ENCODE measurements around the gene UQCC2. TPM values are rescaled to one million over a fixed set of nuclear protein-coding genes. Genes with fewer than 3 reads are reported as not detected.

The UQCC2 gene
- total and polyA plus RNA-seq, 2 of the 8 experiments (the other 6 are each of a cell fraction or from before 2014, with no cell fraction given) = 52.1 to 104 TPM

DNA sequence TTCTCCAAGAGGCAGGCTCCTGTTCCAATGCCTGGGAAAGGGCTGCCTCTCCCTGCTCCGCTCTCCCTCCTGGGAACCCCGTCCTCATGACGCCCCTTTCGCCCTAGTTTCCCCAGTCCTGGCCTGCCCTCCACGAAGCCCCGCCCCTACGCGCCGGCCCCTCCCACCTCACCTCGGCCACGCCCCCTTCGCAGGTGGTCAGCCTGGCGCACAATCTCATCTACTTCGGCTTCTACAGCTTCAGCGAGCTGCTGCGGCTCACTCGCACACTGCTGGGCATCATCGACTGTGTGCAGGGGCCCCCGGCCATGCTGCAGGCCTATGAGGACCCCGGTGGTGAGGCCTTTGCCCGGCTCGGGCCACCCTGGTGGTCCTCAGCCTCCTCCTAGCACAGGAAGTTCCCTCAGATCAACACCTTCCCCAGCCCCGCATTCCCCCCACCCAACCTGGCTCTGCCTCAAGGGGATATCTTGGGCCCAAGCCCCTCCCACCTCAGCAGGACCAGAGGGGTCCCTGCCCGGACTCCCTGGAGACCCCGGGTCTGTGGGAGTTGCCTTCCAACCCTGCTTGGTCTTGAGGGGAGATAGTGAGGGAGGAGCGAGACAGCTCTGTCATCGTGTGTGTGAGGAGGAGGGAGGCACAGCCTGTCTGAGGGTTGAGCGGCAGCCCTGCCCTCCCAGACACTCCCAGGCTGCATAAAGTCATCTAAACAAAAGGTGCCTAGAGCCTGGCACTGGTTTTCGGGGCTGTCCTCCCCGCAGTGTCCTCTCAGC lies 40.3 kb downstream of the UQCC2 start:
- Histone ChIP-seq H4K20me1 (replicated peaks in 1 of 2; ENCODE audit: control insufficient read depth in 1 of 2, insufficient read depth in 2 of 2, low read length in 2 of 2) (peaks cover 2 to 4% of the 10 kb centered on the region in 2 experiments), H3K14ac (ENCODE audit: insufficient read length) (no peak overlapping the region), H4K91ac (replicated peaks; ENCODE audit: insufficient read length, low read length) (no peak overlapping the region), H2AK5ac (ENCODE audit: low read depth, low read length) (no peak overlapping the region), H3K27me3 (replicated peaks in 1 of 4; ENCODE audit: control insufficient read depth in 3 of 4, extremely low read depth in 1 of 4, insufficient read depth in 3 of 4, low read length in 3 of 4) (no peaks in the 10 kb centered on the region), H3K56ac (replicated peaks; ENCODE audit: insufficient read length, low read depth, low read length) (no peak overlapping the region), H3K4me2 (ENCODE audit: insufficient read depth in 1 of 2, low read depth in 2 of 2, low read length in 2 of 2) (no peak overlapping the region), H3K4me3 (ENCODE audit: extremely low read depth in 1 of 4, insufficient read depth in 2 of 4, low read depth in 3 of 4, low read length in 4 of 4) (no peak overlapping the region), H4K8ac (ENCODE audit: extremely low read depth, insufficient read depth, low read length) (no peak overlapping the region), H3K4ac (replicated peaks; ENCODE audit: insufficient read length, low read depth, low read length) (no peak overlapping the region), H3K23ac (ENCODE audit: insufficient read length) (no peak overlapping the region), H3K23me2 (ENCODE audit: low read depth, low read length) (no peaks in the 10 kb centered on the region), H3K4me1 (replicated peaks in 1 of 4; ENCODE audit: control insufficient read depth in 3 of 4, insufficient read depth in 4 of 4, low read length in 3 of 4) (peaks cover 0 to 3% (median 1%) of the 10 kb centered on the region in 4 experiments; a peak in 1 of 7 replicates), H3K27ac (ENCODE audit: low read depth, low read length) (no peak overlapping the region), H2BK5ac (ENCODE audit: low read depth, low read length) (0 out of 2 replicates have a peak overlapping the region, but pooled peaks have one; percentile 30), H2AFZ (ENCODE audit: low read length) (no peak overlapping the region), H3K36me3 (ENCODE audit: control insufficient read depth in 2 of 4, insufficient read depth in 4 of 4, low read length in 3 of 4) (peaks cover 13 to 32% (median 21%) of the 10 kb centered on the region in 4 experiments), H3K79me2 (ENCODE audit: control insufficient read depth in 1 of 2, insufficient read depth in 2 of 2, low read length in 2 of 2) (no peaks in the 10 kb centered on the region), H2BK20ac (ENCODE audit: low read length) (no peak overlapping the region), H4K5ac (ENCODE audit: insufficient read length, low read depth, low read length) (no peak overlapping the region), H3K18ac (ENCODE audit: extremely low read depth, low read length) (no peak overlapping the region), H3K9ac (replicated peaks in 1 of 4; ENCODE audit: extremely low read depth in 1 of 4, low read depth in 3 of 4, low read length in 3 of 4) (no peak overlapping the region; a peak in 2 of 7 replicates), H2BK120ac (replicated peaks; ENCODE audit: low read depth, low read length) (no peak overlapping the region), H3K9me3 (ENCODE audit: insufficient read depth in 2 of 2, low read depth in 1 of 2, low read length in 1 of 2) (no peaks in the 10 kb centered on the region), H2BK12ac (ENCODE audit: low read depth, low read length) (no peak overlapping the region), H2BK15ac (ENCODE audit: low read length) (no peak overlapping the region), H3K79me1 (ENCODE audit: low read depth, low read length) (no peaks in the 10 kb centered on the region)
- ChIA-PET CTCF (ENCODE audit: partially characterized antibody) (interaction anchor here (0.8 to 12.7 kb wide), 11 partner anchors 12 to 88 kb away, joined by 3 to 131 read pairs (median 6); no protein-coding TSS in a partner anchor), POLR2A (ENCODE audit: partially characterized antibody) (interaction anchor here (0.6 to 1.3 kb wide), 4 partner anchors 12 to 226 kb away, joined by 3 to 4 read pairs (median 4); no protein-coding TSS in a partner anchor)
- DNase-seq (ENCODE audit: low read depth in 1 of 2, low spot score in 2 of 2) = peak in 1 of 2 experiments; percentile 95
- WGBS, 2 experiments (ENCODE audit: extremely low coverage in 1 of 2, insufficient coverage in 1 of 2, insufficient read length in 1 of 2, insufficient replicate concordance in 2 of 2, low coverage in 1 of 2, low lambda C conversion rate in 2 of 2, missing lambda C conversion rate in 1 of 2) = 76% methylated on average over 27 of the region's 30 CpGs; no CpG with 5 or more reads in 1 of the 2 experiments
- no peak for TF ChIP-seq SRF (IDR thresholded peaks at IDR 0.05; ENCODE audit: low read depth, low read length)
- no peak for TF ChIP-seq SIRT6 (IDR thresholded peaks at IDR 0.05; ENCODE audit: low read length)
- TF ChIP-seq NANOG (IDR thresholded peaks at IDR 0.05; ENCODE audit: insufficient read depth, low read depth, low read length, poor library complexity, severe bottlenecking) = no peak
- TF ChIP-seq, protein P1, sequence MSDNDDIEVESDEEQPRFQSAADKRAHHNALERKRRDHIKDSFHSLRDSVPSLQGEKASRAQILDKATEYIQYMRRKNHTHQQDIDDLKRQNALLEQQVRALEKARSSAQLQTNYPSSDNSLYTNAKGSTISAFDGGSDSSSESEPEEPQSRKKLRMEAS (IDR thresholded peaks at IDR 0.05) = no peak
- TF ChIP-seq SP2 (IDR thresholded peaks at IDR 0.05; ENCODE audit: low read length) = no peak
- no peak for TF ChIP-seq HDAC2 (IDR thresholded peaks at IDR 0.05; ENCODE audit: borderline replicate concordance in 1 of 2, low read depth in 2 of 2, low read length in 2 of 2)
- no peak for TF ChIP-seq RBBP5 (IDR thresholded peaks at IDR 0.05; ENCODE audit: borderline replicate concordance, low read depth, low read length)
- TF ChIP-seq SP4 (IDR thresholded peaks at IDR 0.05; ENCODE audit: low read length) = no peak
- no peak for TF ChIP-seq GTF2F1 (IDR thresholded peaks at IDR 0.05; ENCODE audit: borderline replicate concordance, low read depth, low read length)
- TF ChIP-seq RAD21 (IDR thresholded peaks at IDR 0.05 in 1 of 2, conservative IDR thresholded peaks at IDR 0.05 in 1 of 2; ENCODE audit: low read depth in 2 of 2, low read length in 2 of 2) = no peak
- no peak for TF ChIP-seq SUZ12 (IDR thresholded peaks at IDR 0.05; ENCODE audit: low read length)
- FAIRE-seq = no peak
